ENCODE results near the gene PLXDC1. TPM values are rescaled to one million over a fixed set of nuclear protein-coding genes. Genes with fewer than 3 reads are reported as not detected.

PLXDC1 gene
- polyA plus RNA-seq, 3 donors: 4.9 to 7.3 (median 5.3) TPM

- DNase-seq (ENCODE audit: low read depth in 3 of 3, low spot score in 2 of 3): peak; percentile 70 to 77 (median 74)
Measured at GRCh38 chr17:39099663-39100286, 51.7 kb downstream of the PLXDC1 start.

- DNase-seq (ENCODE audit: low read depth in 3 of 3, low spot score in 2 of 3): no peak
Measured at GRCh38 chr17:39098588-39098987, 52.8 kb downstream of the PLXDC1 start.

DNA sequence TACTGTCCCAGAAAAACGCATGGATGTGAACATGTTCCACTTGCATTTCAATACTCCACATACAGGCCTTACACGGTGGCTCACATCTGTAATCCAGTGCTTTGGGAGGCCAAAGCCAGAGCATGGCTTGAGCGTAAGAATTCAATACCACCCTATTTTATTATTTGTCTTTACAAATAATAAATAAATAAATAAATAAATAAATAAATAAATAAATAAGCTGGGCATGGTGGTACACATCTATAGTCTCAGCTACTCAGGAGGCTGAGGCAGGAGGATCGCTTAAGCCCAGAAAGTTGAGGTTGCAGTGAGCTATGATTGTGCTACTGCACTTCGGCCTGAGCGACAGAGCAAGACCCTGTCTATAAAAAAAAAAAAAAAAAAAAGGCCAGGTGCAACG, 53.9 kb downstream of the PLXDC1 start:
- DNase-seq (ENCODE audit: low read depth in 3 of 3, low spot score in 2 of 3): no peak

DNA sequence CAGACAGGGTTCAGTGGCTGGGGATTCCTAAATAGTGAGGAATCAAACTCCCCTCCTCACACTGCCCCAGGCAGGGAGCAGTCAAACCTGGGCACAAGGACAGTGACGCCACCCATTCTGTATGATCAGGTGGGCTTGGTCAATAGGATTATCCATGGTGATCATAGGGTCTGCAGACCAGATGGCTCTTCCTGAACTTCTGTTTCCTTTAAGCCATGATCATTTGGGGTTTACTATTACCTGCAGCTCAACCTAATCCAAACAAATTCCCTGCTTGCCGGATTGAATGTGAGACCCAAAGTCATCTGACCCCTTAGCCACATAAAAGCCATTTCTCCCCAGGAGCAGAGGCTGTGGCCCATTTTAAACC, 54.3 kb downstream of the PLXDC1 start:
- DNase-seq (ENCODE audit: low read depth in 3 of 3, low spot score in 2 of 3): no peak

- no peak for DNase-seq (ENCODE audit: low read depth in 3 of 3, low spot score in 2 of 3)
Measured at GRCh38 chr17:39096508-39097149, 54.8 kb downstream of the PLXDC1 start.

DNA sequence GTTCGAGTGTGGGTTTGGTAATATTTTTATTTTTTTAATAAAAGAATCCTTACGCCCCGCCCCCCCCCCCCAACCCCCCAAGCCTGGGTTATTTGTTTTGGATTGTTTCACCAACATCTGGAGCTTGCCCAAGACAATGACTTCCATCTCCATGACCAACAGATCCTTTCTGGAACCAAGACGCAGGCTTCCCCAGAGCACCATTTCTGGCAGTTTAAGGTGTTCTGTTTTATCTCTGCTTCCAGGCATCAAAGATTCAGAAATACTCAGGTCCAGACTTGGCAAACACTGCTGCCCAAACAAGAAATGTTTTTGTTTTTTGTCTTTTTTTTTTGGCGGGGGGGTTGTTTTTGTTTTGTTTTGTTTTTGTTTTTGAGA, 56.1 kb downstream of the PLXDC1 start:
- no peak for DNase-seq (ENCODE audit: low read depth in 3 of 3, low spot score in 2 of 3)

GRCh38 chr17:39094607-39095308, 56.7 kb downstream of the PLXDC1 start:
- no peak for DNase-seq (ENCODE audit: low read depth in 3 of 3, low spot score in 2 of 3)

- DNase-seq (ENCODE audit: low read depth in 3 of 3, low spot score in 2 of 3): no peak
Measured at GRCh38 chr17:39092692-39093230, 58.7 kb downstream of the PLXDC1 start.

DNA sequence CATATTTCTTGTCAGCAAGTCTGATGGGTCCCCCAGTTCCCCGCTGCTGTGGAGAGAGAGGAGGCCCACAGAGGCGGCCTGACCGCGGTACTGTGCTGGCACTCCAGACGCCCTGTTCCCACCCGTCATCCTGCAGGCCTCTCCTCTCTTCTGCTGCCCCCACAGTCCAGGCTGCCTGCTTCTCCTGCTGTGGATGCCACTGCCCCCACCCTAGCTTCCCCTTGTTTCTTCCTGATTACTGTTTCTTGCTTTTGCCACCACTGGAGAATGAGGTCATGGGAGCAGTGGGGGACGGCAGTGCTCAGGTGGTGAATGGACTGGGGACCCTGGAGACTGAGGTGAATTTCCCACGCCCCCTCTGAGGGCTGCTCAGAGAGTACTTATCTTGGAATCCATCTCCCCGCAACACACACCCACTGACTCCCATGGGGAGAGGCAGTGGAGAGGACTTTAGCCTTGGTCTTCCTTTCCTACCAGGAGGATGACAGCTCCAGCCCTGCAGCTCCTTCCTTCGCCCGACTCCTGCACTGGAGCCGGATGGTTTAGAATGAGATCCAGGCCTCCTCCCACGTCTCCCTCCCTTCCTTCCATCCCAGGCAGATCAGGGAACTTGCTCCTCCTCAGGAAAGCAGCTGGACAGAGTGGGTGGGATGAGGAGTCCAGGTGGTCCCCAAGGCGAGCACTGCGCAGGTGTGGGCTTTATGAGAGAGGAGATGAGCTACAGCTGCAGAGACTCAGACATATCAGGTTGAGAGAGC, 60.4 kb downstream of the PLXDC1 start:
- DNase-seq (ENCODE audit: low read depth in 3 of 3, low spot score in 2 of 3): no peak

- no peak for DNase-seq (ENCODE audit: low read depth in 3 of 3, low spot score in 2 of 3)
Measured at GRCh38 chr17:39090400-39090799, 61.0 kb downstream of the PLXDC1 start.

- DNase-seq (ENCODE audit: low read depth in 3 of 3, low spot score in 2 of 3): no peak
Measured at GRCh38 chr17:39084558-39084957, 66.9 kb downstream of the PLXDC1 start.

GRCh38 chr17:39083270-39083669, 68.2 kb downstream of the PLXDC1 start:
- DNase-seq (ENCODE audit: low read depth in 3 of 3, low spot score in 2 of 3): no peak

- DNase-seq (ENCODE audit: low read depth in 3 of 3, low spot score in 2 of 3): no peak
Measured at GRCh38 chr17:39082482-39082881, 69.0 kb downstream of the PLXDC1 start.

DNA sequence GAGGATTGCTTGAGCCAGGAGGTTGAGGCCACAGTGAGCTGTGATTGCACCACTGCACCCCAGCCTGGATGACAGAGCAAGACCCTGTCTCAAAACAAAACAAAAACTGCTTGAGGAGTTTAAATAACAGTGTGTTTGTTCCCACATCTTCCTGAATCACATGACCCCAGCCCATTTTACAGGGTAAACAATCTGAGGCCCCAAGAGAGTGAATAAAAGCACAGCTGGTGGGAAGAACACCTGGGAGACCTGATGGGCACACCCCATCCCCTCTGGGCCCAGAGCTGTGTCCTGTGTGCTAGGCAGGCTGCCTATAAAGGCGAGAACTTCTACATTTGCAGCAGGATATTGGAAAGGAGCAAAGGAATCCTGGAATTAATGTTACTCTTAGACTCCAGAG, 69.6 kb downstream of the PLXDC1 start:
- DNase-seq (ENCODE audit: low read depth in 3 of 3, low spot score in 2 of 3): no peak

GRCh38 chr17:39080421-39081078, 70.9 kb downstream of the PLXDC1 start:
- DNase-seq (ENCODE audit: low read depth in 3 of 3, low spot score in 2 of 3): no peak

DNA sequence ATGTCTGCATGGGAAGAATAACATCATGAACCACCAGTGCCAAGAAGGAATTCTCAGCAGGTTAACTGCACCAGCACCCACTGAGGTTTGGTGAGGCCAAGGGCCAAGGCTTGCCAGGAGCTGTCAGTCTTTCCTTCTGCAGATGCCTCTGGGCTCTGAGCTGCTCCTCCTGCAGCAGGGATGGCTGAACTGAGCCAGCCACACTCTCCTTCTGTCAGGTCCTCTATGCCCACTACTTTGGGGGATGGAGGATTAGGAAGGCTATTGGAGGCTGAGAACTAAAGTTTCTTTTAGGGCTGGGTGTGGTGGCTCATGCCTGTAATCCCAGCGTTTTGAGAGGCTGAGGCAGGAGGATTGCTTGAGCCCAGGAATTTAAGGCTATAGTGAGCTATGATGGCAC, 71.6 kb downstream of the PLXDC1 start:
- DNase-seq (ENCODE audit: low read depth in 3 of 3, low spot score in 2 of 3): no peak

GRCh38 chr17:39077866-39078265, 73.6 kb downstream of the PLXDC1 start:
- DNase-seq (ENCODE audit: low read depth in 3 of 3, low spot score in 2 of 3): no peak

DNA sequence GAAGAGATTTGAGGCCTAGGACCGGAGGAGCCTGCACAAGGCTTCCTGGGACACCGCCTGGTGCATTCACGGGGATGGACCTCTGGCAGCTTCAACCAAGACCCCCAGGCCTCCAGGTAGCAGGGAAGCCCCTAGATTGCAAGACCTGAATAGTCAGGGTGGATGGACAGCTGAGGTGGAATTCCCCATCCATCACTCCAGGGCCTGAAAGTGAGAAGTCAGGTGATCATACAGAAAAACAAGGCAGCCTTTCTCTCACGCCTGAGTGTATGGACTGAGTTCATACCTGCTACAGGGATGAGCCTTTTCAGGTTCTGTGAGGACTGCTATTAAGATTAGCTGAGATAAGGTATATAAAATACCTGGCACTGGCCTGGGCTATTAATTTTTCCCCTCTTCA, 74.2 kb downstream of the PLXDC1 start:
- DNase-seq (ENCODE audit: low read depth in 3 of 3, low spot score in 2 of 3): no peak

DNA sequence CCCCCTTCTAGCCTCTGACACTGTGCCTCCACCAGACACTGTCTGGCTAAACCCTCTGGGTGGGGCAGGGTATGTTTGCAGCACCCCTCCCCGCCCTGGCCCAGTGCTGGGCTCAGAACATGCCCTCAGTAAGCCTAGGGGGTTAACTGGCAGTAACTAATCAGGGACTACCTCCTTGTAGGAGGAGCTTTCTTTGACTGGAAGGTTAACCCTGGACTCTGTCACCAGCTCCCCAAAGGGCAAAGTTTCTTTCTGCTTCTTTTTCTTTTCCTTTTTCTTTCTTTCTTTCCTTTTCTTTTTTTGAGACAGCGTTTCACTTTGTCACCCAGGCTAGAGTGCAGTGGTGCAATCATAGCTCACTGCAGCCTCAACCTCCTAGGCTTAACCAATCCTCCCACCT, 76.8 kb downstream of the PLXDC1 start:
- no peak for DNase-seq (ENCODE audit: low read depth in 3 of 3, low spot score in 2 of 3)

- no peak for DNase-seq (ENCODE audit: low read depth in 3 of 3, low spot score in 2 of 3)
Measured at GRCh38 chr17:39073916-39074315, 77.5 kb downstream of the PLXDC1 start.

- DNase-seq (ENCODE audit: low read depth in 3 of 3, low spot score in 2 of 3): no peak
Measured at GRCh38 chr17:39073353-39073752, 78.1 kb downstream of the PLXDC1 start.
